ENCODE data around the gene ZNF717.
A peak's percentile ranks its signal among the peaks of the same experiment; 100 is the strongest.
"Not testable (repeated sequence)": the region's sequence is repeated elsewhere in the genome, so short reads cannot be mapped to it uniquely, and the experiment has no call there.

The ZNF717 gene

DNA sequence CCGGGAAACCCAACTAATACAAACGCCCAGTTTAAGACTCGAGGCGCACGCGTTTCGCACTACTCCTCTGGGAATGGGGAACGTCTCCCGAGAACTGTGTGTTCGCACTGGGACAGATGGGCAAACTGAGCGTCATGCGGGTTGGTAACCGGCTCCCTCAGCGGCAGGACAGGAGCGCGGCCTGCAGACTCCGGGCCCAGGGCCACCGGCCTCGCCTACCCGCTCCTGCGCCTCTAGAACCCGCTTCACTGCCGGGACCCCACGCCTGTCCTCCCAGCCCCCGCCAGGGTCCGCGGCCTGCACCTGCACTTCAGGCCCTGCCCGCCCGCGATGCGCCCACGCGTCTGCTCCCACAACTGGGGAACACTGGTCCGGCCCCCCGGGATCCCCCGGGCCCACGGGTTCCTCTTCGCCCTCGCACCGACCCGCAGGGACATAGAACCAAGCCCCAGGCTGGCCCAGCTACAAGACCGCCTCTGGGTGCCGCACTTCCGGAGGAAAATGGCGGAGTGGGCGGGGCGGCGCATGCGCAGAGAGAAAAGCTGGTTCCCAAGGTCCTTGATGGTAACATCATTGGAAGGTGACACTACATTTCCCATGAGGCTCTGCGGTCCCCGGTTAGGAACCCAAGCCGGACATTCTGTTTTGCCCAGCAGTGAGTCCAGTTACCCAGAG, at the start of gene ZNF717:
TSS of gene ZNF717 (minus strand) at position 469 of the 675 bp plus-strand sequence. CDS start 2,187 bp downstream, outside the sequence.
- DNase-seq: peak; percentile 94 to 96

DNA sequence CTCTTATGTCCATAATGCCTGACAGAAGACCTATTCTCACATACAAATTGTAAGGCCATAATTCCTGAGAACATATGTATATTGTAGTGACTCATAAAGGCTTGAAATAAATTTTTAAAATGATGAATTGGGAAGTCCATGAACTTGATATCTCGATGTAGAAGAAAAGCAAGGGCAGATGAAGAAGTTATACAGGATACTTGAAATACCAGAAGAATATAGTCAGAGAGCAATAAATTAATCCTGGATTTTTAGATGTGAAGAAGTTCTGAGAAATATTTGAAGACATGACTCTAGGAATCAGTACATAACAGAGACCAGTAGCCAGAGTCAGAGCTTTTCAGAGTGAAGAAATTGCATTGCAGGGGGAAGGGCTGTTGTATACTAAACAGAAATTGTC, 45.7 kb upstream of the ZNF717 start:
- DNase-seq: not testable (repeated sequence)

DNA sequence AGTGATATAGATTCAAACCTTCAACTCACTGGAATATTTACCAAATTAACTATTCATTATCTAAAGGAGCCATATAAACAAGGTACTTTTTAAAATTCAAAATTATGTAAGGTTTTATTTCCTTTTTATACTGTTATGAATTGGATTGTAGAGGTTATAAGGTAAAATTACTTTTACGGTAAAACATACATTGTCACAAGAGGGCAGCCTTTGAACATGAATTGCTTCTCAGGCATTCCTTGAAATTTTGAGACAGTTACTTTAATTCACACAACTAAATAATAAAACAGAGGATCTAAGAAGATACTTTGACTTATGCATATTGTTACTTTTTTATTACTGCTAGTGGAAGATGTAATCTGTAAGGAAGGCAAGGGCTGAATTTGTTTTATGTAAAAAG, 32.7 kb upstream of the ZNF717 start:
- DNase-seq: not testable (repeated sequence)

DNA sequence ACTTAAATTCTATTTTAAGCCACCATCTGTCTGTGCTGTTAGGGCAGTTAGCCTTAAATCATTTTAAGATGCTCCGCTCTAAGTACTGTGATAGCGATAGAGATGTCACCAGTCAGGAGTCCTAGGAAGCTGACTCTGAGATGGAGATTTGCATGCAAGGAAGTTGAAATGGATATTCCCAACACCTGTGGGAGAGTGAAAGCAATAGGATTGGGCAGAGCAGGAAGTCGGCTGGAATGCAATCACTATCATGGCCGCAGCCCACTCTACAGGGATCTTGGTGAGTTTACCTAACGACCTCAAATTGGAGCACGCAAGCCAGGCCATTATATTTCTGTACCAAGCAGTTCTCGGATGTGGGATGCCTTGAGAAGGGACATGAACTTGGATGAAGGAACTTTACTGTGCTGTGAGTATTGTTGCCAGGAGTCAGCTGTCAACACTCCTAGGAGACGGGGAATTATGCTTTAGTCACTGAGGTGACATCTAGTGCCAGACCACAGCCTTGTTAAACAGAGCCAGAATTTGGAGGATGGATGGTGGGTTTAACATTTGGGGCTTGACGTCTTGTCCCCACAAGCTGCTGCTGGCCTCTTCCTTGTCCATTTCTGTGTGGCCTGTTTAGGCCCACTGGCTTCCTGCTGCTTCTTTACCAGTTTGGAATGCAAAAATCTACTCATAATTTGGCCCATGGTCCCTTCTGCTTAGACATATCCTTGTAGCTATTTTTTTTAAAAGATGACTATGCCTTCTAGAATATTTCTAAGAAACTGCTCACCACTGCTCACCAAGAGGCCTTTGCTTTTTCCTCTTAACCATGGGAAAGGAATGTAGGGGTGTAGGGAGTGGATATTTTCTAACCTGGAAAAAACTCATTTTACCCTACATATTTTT, 31.2 kb upstream of the ZNF717 start:
- not testable (repeated sequence) for DNase-seq

DNA sequence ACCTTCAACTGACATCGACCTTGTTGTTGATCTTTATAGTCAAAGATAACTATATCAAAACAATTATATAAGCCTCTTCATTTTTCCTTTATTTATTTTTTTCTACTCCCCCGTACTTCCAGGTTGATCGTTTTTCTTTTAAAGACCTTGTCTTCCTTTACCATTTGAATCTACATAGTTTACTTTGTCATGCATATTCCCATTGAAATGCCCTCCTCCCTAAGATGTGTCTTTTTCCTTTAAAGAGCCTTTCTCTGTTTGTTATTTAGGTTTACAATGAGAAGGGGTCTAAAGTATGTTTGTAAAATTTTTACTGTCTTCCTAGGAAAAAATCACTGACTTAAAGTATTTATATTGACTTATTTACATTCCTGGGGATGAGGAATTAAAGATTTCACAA, 29.4 kb upstream of the ZNF717 start:
- no peak for DNase-seq

DNA sequence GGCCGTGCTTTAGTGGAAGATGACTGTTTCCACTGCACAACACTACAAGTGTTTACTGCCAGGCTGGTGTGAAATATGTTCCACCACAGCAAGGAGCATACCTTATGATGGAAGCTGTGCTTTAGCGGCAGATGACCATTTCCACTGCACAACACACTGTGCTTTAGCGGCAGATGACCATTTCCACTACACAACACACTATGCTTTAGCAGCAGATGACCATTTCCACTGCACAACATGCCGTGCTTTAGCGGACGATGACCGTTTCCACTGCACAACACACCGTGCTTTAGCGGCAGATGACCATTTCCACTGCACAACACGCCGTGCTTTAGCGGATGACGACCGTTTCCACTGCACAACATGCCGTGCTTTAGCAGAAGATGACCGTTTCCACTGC, 2.8 kb downstream of the ZNF717 start:
- DNase-seq: no peak

DNA sequence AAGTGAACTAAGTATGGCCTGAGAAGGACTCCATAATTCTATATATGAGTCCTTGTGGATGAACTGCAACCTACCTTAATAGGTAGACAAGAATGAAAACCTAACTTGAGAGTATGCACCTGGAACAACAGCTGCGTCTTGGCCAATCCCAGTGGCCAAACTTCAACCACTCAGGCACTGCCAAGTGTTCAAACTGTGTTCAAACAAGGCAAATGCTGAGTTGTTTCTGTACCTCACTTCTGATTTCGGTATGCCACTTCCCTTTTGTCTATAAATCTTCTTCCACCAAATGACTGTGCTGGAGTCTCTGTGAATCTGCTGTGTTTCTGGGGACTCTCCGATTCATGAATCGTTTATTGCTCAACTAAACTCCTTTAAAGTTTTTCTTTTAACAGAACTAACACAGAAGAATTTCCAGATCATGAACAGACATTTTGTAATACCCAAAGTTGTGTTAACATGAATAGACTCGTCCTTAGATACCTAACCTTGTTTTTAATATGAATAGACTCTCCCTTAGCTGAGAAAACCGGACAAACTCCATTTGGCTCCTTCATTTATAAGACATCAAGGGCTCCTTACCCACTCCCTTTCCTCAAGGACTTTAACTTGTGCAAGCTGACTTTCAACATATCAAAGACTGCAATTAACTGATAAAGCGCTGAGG, 4.1 kb downstream of the ZNF717 start:
- DNase-seq: no peak

DNA sequence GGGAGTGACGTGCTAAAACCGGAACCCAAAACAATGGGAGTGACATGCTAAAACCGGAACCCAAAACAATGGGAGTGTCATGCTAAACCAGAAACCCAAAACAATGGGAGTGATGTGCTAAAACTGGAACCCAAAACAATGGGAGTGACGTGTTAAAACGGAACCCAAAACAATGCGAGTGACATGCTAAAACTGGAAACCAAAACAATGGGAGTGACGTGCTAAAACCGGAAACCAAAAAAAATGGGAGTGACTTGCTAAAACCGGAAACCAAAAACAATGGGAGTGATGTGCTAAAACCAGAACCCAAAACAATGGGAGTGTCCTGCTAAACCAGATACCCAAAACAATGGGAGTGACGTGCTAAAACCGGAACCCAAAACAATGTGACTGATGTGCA, 7.6 kb downstream of the ZNF717 start:
- not testable (repeated sequence) for DNase-seq

DNA sequence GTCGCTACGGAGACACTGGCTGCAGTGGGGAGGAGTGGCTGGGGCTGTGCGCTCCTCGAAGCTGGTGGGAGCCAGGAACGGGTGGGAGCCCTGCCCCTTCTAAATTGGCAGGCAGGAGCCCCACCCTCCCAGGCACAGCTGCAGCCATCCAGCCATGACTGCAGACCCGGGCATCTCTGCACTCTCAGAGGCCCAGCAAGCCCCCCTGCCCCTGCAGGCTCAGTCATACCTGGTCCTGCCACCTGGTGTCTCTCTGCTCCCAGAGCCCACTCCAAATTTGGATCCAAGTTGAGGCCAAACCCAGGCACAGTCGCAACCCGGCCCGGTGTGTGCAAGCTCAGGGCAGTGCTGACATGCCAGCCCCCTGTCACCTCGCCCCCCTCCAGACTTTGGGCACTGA, 13.7 kb downstream of the ZNF717 start:
- DNase-seq: not testable (repeated sequence)

DNA sequence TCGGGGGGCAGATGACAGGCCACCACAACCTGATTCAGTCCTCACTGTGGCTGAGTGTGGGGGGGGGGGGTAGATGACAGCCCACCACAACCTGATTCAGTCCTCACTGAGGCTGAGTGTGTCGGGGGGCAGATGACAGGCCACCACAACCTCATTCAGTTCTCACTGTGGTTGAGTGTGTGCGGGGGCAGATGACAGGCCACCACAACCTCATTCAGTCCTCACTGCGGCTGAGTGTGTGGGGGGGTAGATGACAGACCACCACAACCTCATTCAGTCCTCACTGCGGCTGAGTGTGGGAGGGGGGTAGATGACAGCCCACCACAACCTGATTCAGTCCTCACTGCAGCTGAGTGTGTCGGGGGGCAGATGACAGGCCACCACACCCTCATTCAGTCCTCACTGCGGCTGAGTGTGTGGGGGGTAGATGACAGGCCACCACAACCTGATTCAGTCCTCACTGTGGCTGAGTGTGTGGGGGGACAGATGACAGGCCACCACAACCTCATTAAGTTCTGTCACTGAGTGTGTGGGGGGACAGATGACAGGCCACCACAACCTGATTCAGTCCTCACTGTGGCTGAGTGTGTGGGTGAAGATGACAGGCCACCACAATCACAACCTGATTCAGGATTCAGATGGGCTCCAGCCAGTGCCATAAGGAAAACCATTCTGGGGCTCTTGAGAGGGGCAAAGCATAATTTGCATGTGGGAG, 16.9 kb downstream of the ZNF717 start:
- no peak for DNase-seq

DNA sequence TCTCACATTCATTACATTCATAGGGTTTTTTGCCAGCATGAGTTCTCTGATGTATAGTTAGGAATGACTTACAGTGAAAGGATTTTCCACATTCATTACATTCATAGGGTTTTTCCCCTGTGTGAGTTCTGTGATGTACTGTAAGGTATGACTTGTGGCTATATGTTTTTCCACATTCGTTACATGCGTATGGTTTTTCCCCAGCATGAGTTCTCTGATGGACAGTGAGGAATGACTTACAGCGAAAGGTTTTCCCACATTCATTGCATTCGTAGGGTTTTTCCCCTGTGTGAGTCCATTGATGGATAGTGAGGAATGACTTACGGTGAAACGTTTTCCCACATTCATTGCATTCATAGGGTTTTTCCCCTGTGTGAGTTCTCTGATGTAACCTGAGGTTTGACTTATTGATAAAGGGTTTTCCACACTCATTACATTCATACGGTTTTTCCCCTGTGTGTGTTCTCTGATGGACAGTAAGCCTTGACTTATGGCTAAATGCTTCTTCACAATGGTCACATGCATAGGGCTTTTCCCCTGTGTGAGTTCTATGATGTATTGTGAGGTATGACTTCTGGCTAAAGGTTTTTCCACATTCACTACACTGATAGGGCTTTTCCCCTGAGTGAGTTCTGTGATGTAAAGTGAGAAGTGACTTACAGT, 47.4 kb downstream of the ZNF717 start:
- no peak for DNase-seq

DNA sequence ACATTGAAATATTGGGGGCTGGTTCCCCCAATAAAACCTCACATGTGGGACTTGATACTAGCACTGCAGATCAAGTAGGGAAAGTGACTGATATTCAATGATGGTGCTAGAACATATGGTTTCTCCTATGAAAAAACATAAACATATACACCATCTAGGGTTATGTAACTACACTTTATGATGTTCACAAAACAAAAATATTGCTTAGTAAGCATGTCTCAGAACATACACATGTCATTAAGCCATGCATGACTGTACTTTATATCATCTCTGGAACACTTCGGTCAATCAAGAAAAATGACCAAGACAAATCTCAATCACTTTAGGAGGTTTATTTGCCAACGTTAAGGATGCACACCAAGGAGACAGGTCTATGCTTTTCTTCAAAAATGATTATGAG, 57.4 kb downstream of the ZNF717 start:
- no peak for DNase-seq

DNA sequence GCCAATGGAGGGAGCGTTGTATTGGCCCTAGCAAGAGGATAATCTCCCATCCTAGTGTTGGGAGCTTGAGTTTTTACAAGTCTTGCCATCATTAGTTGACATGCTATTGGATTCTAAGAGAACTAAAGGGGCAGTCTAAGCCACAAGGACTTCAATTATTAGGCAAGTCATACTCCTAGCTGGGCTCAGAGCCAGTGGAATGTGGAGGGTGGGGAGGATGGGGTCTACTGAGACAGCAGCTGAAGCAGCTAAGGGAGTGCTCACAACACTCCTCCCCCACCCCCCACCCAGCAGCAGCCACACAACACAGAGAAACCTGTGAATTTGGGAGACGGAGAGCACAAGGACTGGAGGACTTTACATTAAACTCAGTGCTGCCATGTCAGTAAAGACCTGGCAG, 93.3 kb downstream of the ZNF717 start:
- no peak for DNase-seq

DNA sequence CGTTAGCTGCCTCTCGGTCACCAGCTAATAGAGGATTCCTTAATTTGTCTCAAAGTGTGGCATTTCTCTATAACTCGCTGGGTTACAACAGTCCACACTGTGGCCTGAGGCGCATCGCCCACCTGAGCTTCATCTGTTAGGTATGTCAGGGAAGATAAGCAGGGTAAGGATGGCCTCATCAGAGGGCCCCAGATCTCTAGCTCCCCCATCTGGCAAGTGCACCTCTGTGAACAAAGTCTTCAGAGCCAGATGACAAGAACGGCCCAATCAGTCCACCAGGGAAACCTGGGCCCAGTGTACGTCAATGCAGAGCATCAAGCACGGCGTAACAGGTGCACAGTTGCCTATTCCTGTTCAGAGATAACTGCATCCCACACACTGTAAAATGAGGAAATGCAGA, 98.0 kb downstream of the ZNF717 start:
- no peak for DNase-seq
